Stimulated activated CD8-positive, alpha-beta memory T cell treated with anti-CD3 and anti-CD28 coated beads, Interleukin-15, amount 100 ng/mL, for 4 hours (primary cell): ENCODE data around the gene KRT15.

Source experiments
- DNase-seq, 2 donors: peaks; one replicate each; pipeline ENCODE4 v3.0.0-alpha.2; 2020; ENCODE audit warnings: low read depth in 2 of 2

KRT15 gene

GRCh38 chr17:41483991-41484826, 34.5 kb downstream of the KRT15 start:
- DNase-seq = no peak

GRCh38 chr17:41483531-41483930, 35.2 kb downstream of the KRT15 start:
- DNase-seq = no peak

DNA sequence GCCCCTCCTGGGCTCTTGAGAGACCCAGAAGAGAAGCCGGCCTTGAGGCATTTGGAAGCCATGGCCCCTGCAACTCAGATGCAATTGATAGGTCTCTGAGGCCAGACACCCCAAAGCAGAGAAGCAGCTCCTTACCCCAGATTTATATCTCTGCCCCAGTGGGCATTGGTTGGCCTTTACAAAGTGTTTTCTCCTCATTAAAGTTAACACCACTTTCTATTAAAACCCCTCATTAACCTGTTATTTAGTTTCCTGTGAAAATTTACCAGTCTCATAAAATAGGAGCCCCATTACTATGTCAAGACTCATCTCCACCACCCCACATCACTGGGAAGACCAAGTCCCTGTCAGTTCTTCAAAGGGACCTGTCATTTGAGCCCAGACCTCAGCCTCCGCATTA, 37.7 kb downstream of the KRT15 start, which contains the start of gene KRT35:
Gene KRT35 (minus strand): TSS at position 116 of the 400 bp plus-strand sequence. CDS start 54 bp downstream, at position 62.
- no peak for DNase-seq

GRCh38 chr17:41480581-41480980, 38.1 kb downstream of the KRT15 start:
- DNase-seq = no peak

DNA sequence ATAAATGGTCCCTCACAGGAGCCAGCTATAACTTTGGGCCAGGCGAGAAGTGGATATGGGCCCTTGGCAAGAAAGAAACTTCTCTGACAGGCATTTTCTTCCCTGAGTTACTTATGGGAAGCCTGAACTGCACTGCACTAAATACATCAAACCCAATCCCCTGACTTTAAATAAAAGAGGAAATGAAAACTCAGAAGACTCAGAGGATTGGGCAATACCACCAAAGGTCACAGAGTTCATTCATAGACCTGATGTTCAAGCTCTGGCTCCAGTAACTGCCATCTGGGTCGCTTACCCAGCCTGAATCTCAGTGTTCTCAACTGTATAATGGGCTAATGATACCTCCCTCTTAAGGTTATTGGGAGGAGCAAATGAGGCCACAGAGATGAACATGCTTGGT, 38.6 kb downstream of the KRT15 start:
- DNase-seq = no peak

DNA sequence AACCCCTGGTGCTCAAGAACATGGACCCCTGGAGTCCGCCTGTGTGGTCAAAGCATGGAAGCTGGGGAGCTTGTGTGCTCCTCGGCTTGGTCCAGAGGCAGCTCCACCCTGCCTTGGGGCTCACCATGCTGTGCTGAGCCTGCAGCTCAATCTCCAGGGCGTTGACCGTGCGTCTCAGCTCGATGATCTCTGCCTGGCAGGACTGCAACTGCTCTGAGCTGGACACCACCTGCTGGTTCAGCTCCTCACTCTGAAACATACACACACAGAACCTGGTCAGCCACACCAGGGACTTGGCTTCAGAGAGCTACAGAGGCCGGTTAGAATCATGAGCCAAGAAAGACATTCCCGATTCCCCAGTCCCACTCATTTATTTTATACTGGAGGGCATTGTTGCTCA, 40.5 kb downstream of the KRT15 start:
- no peak for DNase-seq

DNA sequence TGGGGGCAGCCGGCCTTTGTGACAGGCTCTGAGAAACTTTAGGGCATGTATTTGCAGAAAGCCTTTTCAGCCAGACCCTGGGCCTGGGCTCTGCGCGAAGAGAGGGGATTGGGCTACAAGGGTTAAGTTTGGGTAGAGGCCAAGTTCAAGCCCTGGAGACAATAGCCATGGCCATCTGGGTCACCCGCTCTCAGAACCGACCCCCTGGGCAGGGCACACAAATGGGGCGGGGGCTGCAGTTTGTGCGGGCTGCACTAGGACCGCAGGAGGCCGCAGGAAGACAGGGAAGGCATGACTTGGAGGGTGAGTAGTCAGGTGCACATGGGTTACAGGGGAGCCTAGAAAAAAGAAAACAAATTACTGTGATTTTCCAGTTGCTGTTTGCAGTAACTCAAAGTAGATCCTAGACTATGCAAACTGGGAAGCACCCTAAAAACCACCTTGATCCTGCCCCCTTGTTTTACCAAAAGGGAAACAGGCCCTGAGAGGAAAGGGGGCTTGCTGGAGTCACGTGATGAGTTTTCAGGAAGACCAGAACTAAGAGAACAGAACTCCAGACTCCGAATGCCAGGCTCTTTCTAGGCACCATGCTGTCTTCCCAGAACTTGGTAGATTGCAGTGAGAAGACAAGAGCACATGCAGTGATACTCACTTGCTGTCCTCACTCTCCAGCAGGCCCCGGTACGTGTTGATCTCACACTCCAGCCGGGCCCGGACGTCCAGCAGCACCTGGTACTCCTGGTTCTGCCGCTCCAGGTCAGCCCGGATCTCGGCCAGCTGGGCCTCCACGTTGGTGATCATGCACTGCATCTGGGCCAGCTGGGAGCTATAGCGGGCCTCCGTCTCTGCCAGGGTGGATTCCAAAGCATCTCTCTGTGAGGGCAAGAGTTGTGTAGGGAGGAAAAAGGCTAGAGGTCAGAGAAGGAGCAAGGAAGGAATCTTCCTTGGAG, 41.5 kb downstream of the KRT15 start:
- DNase-seq = no peak

GRCh38 chr17:41475421-41475820, 43.3 kb downstream of the KRT15 start:
- DNase-seq = no peak

- DNase-seq = no peak
Measured at GRCh38 chr17:41474863-41475262, 43.8 kb downstream of the KRT15 start.

DNA sequence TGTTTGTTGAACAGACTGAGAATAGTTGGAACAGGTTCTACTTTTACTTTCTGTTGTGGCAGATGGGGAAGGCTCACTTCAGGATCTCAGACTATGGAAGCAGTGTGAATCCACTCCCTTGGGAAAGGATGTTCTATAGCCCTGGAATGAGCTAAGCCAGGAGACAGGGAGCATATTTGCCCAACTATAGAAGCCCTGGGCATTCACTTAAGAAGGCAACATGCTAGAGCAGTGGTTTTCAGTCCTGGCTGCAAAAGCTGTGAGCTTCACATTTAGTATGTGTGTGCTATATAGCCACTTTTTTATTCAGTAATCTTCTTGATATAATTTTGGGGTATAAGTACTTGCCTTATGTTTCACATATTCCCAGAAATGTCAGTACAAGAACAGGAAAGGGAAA, 50.3 kb downstream of the KRT15 start:
- no peak for DNase-seq

GRCh38 chr17:41467561-41467960, 51.1 kb downstream of the KRT15 start:
- DNase-seq = no peak

DNA sequence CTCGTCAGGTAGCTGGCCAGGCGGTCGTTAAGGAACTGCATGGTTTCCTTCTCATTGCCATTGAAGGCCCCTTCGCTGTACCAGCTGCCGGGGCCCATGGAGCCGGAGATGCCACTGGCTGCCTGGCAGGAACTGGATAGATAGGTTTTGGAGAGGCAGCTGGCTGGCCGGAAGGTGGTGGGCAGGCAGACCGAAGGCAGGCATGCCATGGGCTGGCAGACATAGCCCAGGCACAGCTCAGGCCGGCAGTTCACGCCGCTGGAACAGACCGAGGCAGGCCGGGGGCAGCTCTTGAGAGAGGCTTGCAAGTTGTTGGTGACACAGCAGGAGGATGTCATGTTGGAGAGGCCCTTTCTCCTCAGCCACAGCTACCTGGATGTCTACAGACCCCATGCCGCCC, 51.7 kb downstream of the KRT15 start, which contains the start of gene KRT32:
Gene KRT32 (minus strand): TSS at position 399 of the 400 bp plus-strand sequence. CDS start 61 bp downstream, at position 338.
- DNase-seq = no peak

GRCh38 chr17:41464682-41465081, 54.0 kb downstream of the KRT15 start:
- no peak for DNase-seq

- no peak for DNase-seq
Measured at GRCh38 chr17:41464173-41464572, 54.5 kb downstream of the KRT15 start.

DNA sequence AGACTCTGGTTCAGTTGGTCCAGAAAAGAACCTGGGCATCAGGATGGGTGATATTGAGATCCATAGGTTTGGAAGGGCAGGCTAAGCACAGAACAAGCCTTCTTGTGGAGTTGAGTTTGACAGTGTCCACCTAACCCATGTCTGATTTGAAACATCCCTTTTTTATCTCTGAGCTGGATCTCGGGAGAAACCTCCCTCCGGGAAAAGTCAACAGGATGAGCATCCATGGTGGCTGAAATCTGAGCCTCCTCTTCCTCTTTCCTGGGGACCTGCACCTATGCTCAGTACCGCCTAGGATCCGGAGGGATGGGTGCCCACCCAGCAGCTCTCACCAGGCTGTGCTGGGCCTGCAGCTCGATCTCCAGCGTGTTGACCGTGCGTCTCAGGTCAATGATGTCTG, 54.9 kb downstream of the KRT15 start:
- DNase-seq = no peak
